ENCODE results near the gene PPP6R3. TPM values are rescaled to one million over a fixed set of nuclear protein-coding genes. Genes with fewer than 3 reads are reported as not detected.
A peak's percentile ranks its signal among the peaks of the same experiment; 100 is the strongest.

The PPP6R3 gene
- total and polyA plus RNA-seq, 2 of the 13 experiments (the other 11 are each of a cell fraction or from before 2014, with no cell fraction given): 41.2 to 83.4 TPM

DNA sequence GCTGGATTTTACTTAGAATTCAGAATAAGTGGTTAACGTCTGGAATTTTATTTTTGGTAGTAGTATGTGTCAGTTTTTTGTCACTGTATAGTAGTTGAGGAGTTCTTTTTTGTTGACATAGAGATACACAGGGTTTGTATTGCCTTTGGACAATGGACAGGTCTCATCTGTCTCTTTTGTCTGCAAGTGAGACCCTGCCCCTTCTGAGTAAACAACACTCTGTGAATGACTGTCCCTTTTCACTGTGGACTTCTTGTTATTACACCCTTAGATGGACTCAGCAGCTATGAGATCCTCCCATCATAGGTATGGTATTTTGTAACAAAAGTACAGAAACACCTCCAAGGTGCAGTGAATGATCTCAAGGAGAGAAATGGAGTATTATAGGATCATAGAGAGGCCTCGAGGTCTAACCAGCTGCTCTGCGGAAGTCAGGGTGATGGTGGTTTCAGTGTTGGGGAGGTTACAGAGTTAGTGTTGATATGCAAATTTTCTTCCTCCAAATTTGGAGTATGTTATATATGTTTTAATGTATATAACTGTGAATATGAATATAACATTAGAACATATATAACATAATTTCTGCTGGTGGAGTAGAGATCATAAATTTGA lies 7.8 kb downstream of the PPP6R3 start (continued):
- TF ChIP-seq DR1 (CRISPR knock-in tag; IDR thresholded peaks at IDR 0.05): no peak
- TF ChIP-seq MEIS1 (CRISPR knock-in tag; IDR thresholded peaks at IDR 0.05; ENCODE audit: borderline replicate concordance): no peak
- TF ChIP-seq, protein P1, sequence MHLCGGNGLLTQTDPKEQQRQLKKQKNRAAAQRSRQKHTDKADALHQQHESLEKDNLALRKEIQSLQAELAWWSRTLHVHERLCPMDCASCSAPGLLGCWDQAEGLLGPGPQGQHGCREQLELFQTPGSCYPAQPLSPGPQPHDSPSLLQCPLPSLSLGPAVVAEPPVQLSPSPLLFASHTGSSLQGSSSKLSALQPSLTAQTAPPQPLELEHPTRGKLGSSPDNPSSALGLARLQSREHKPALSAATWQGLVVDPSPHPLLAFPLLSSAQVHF (CRISPR knock-in tag; IDR thresholded peaks at IDR 0.05): no peak

DNA sequence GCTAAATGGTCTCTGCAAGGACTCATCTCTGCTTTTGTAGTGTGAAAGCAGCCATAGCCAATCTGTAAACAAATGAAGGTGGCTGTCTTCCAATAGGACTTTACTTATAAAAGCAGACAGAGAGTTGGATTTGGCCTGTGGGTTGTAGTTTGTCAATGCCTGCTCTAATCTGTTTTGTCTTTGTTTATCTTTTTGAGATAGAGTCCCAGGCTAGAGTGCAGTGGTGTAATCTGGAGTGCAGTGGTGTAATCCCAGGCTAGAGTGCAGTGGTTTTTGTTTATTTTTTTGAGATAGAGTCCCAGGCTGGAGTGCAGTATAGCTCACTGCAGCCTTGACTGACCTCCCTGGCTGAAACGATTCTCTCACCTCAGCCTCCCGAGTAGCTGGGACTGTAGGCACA lies 8.6 kb downstream of the PPP6R3 start:
- intact Hi-C loops (cut with micrococcal nuclease; ENCODE audit: unreplicated experiment) (loop anchor here (5.0 kb wide), 1 partner anchor 63 kb away; no protein-coding TSS in a partner anchor), in situ Hi-C loops (cut with HindIII; ENCODE audit: extremely low pct_ligation_motif_present, low pct_unique_long_range_greater_than_20kb) (no loop called here)
- H3K27ac ChIP-seq (ENCODE audit: extremely low read length, insufficient read depth, low read length): peak overlapping the region; percentile 12
- no peak overlapping the region for H2AFZ ChIP-seq (ENCODE audit: low read length)
- no peaks in the 10 kb centered on the region for H3K9me3 ChIP-seq (ENCODE audit: low read length)
- H3K79me2 ChIP-seq (ENCODE audit: insufficient read depth, low read length): peaks cover 94% of the 10 kb centered on the region
- DNase-seq (ENCODE audit: low spot score) (peak; percentile 76), FAIRE-seq (peak; percentile 34), ATAC-seq (peak; percentile 92)
- 10% methylated on average over 2 of the region's 2 CpGs for WGBS (ENCODE audit: low lambda C conversion rate)
- ChIA-PET POLR2A (interaction anchor here (1.0 kb wide), 1 partner anchor 9 kb away, joined by 6 read pairs; the partner anchor contains the start of gene PPP6R3), CTCF (ENCODE audit: low intra/inter-chr PET ratio, low total read pairs) (no interaction called here)
- H3K9ac ChIP-seq (ENCODE audit: insufficient read depth, low read depth, low read length): no peak overlapping the region
- peaks cover 92% of the 10 kb centered on the region for H4K20me1 ChIP-seq (ENCODE audit: insufficient read depth, low read length)
- H3K4me1 ChIP-seq (ENCODE audit: insufficient read depth, low read length): peaks cover 61% of the 10 kb centered on the region
- no peaks in the 10 kb centered on the region for H3K27me3 ChIP-seq (ENCODE audit: control insufficient read depth in 1 of 2, insufficient read depth in 2 of 2, low read length in 2 of 2)
- no TSS peak for BruUV-seq (replicated peaks)
- H3K4me3 ChIP-seq (replicated peaks in 1 of 3; ENCODE audit: insufficient read depth in 1 of 3, low read depth in 2 of 3, low read length in 3 of 3): no peak overlapping the region
- H3K4me2 ChIP-seq (ENCODE audit: low read depth, low read length): 0 out of 2 replicates have a peak overlapping the region, but pooled peaks have one; percentile 11
- H3K36me3 ChIP-seq (replicated peaks in 1 of 2; ENCODE audit: control insufficient read depth in 1 of 2, insufficient read depth in 2 of 2, low read length in 2 of 2): peaks cover 3 to 15% of the 10 kb centered on the region in 2 experiments; a peak in 4 of 5 replicates
- TF ChIP-seq HMG20A (CRISPR knock-in tag; IDR thresholded peaks at IDR 0.05; ENCODE audit: borderline replicate concordance) (peak; percentile 22; the same call in 1 of the 2 replicates), CEBPB (IDR thresholded peaks at IDR 0.05; ENCODE audit: borderline replicate concordance, low read depth, low read length) (peak; percentile 73; the same call in 1 of the 2 replicates), NCOA2 (CRISPR knock-in tag; IDR thresholded peaks at IDR 0.05) (peak; percentile 24; the same call in 1 of the 2 replicates), SKI (IDR thresholded peaks at IDR 0.05; ENCODE audit: partially characterized antibody) (peak; percentile 90), ZNF674 (CRISPR knock-in tag; IDR thresholded peaks at IDR 0.05; ENCODE audit: low read depth) (no peak), TBL1XR1 (IDR thresholded peaks at IDR 0.05; ENCODE audit: borderline replicate concordance, low read length, partially characterized antibody) (peak; percentile 97), ZNF44 (CRISPR knock-in tag; IDR thresholded peaks at IDR 0.05) (no peak), ZNF749 (CRISPR knock-in tag; IDR thresholded peaks at IDR 0.05; ENCODE audit: borderline replicate concordance) (no peak), SMARCC2 (IDR thresholded peaks at IDR 0.05) (no peak), MIXL1 (CRISPR knock-in tag; IDR thresholded peaks at IDR 0.05) (peak; percentile 31; the same call in 1 of the 2 replicates), ZMYM4 (CRISPR knock-in tag; IDR thresholded peaks at IDR 0.05) (peak; percentile 54; the same call in 1 of the 2 replicates), RXRA (CRISPR knock-in tag; IDR thresholded peaks at IDR 0.05) (peak; percentile 66; the same call in 1 of the 2 replicates)
- TF ChIP-seq, protein P2, sequence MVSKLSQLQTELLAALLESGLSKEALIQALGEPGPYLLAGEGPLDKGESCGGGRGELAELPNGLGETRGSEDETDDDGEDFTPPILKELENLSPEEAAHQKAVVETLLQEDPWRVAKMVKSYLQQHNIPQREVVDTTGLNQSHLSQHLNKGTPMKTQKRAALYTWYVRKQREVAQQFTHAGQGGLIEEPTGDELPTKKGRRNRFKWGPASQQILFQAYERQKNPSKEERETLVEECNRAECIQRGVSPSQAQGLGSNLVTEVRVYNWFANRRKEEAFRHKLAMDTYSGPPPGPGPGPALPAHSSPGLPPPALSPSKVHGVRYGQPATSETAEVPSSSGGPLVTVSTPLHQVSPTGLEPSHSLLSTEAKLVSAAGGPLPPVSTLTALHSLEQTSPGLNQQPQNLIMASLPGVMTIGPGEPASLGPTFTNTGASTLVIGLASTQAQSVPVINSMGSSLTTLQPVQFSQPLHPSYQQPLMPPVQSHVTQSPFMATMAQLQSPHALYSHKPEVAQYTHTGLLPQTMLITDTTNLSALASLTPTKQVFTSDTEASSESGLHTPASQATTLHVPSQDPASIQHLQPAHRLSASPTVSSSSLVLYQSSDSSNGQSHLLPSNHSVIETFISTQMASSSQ (IDR thresholded peaks at IDR 0.05; ENCODE audit: low read depth): 0 out of 2 replicates have a peak, but pooled peaks have one; percentile 21
- TF ChIP-seq, protein P2 (CRISPR knock-in tag; IDR thresholded peaks at IDR 0.05; ENCODE audit: borderline replicate concordance): no peak
- TF ChIP-seq, protein P3, sequence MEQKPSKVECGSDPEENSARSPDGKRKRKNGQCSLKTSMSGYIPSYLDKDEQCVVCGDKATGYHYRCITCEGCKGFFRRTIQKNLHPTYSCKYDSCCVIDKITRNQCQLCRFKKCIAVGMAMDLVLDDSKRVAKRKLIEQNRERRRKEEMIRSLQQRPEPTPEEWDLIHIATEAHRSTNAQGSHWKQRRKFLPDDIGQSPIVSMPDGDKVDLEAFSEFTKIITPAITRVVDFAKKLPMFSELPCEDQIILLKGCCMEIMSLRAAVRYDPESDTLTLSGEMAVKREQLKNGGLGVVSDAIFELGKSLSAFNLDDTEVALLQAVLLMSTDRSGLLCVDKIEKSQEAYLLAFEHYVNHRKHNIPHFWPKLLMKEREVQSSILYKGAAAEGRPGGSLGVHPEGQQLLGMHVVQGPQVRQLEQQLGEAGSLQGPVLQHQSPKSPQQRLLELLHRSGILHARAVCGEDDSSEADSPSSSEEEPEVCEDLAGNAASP (CRISPR knock-in tag; IDR thresholded peaks at IDR 0.05; ENCODE audit: borderline replicate concordance): peak; percentile 96
